ENCODE measurements around the gene ADGRG3. TPM values are rescaled to one million over a fixed set of nuclear protein-coding genes. Genes with fewer than 3 reads are reported as not detected.

Gene ADGRG3
- total and polyA plus RNA-seq, 8 donors, result 0.46 to 50.2 (median 1.7) TPM; not detected in 2

GRCh38 chr16:57690782-57691471 lies 22.8 kb downstream of the ADGRG3 start:
- WGBS, 5 donors, result 59 to 89% (median 78%) methylated on average over 4 of the region's 4 CpGs
- intact Hi-C loops (cut with DNase I; ENCODE audit: low total_unique reads), result no loop called here
- peaks cover 7 to 34% (median 14%) of the 10 kb centered on the region in 4 donors for H3K4me1 ChIP-seq
- DNase-seq, result no peak
- no peaks in the 10 kb centered on the region for H3K9me3 ChIP-seq
- peak overlapping the region in 1 of 5 donors; percentile 42 for H3K27ac ChIP-seq
- peaks cover 0 to 13% (median 0%) of the 10 kb centered on the region in 3 donors for H3K27me3 ChIP-seq
- TF ChIP-seq EP300 (IDR thresholded peaks at IDR 0.05) (no peak), POLR2A (IDR thresholded peaks at IDR 0.05) (no peak), POLR2AphosphoS5 (IDR thresholded peaks at IDR 0.05) (no peak), CTCF (IDR thresholded peaks at IDR 0.05) (no peak)
- no peak overlapping the region for H3K4me3 ChIP-seq
- H3K36me3 ChIP-seq, result no peaks in the 10 kb centered on the region

GRCh38 chr16:57692636-57693035 lies 24.5 kb downstream of the ADGRG3 start:
- intact Hi-C loops (cut with DNase I; ENCODE audit: low total_unique reads), result no loop called here
- TF ChIP-seq EP300 (IDR thresholded peaks at IDR 0.05), result no peak
- no peak for TF ChIP-seq POLR2A (IDR thresholded peaks at IDR 0.05)
- TF ChIP-seq POLR2AphosphoS5 (IDR thresholded peaks at IDR 0.05), result no peak
- TF ChIP-seq CTCF (IDR thresholded peaks at IDR 0.05), result no peak
- WGBS, 5 donors, result 47 to 79% (median 66%) methylated on average over 1 to 2 of the region's 2 CpGs
- Histone ChIP-seq H3K4me3 (no peak overlapping the region), H3K9me3 (no peaks in the 10 kb centered on the region), H3K27me3 (peaks cover 0 to 13% (median 0%) of the 10 kb centered on the region in 3 donors), H3K4me1 (peaks cover 7 to 34% (median 14%) of the 10 kb centered on the region in 4 donors), H3K36me3 (no peaks in the 10 kb centered on the region), H3K27ac (no peak overlapping the region)
- DNase-seq, result no peak

GRCh38 chr16:57693550-57693949 lies 25.4 kb downstream of the ADGRG3 start:
- peaks cover 7 to 34% (median 14%) of the 10 kb centered on the region in 4 donors for H3K4me1 ChIP-seq
- 65 to 92% (median 86%) methylated on average over 4 of the region's 4 CpGs for WGBS, 5 donors
- no peak for TF ChIP-seq POLR2A (IDR thresholded peaks at IDR 0.05)
- H3K27ac ChIP-seq, result no peak overlapping the region
- no peaks in the 10 kb centered on the region for H3K9me3 ChIP-seq
- intact Hi-C loops (cut with DNase I; ENCODE audit: low total_unique reads), result no loop called here
- H3K4me3 ChIP-seq, result no peak overlapping the region
- H3K27me3 ChIP-seq, result peaks cover 0 to 13% (median 0%) of the 10 kb centered on the region in 3 donors
- no peak for DNase-seq
- no peaks in the 10 kb centered on the region for H3K36me3 ChIP-seq

GRCh38 chr16:57694231-57694724 lies 26.2 kb downstream of the ADGRG3 start:
- Histone ChIP-seq H3K9me3 (no peaks in the 10 kb centered on the region), H3K4me1 (peaks cover 0 to 26% (median 7%) of the 10 kb centered on the region in 4 donors), H3K36me3 (no peaks in the 10 kb centered on the region), H3K27me3 (peaks cover 0 to 13% (median 0%) of the 10 kb centered on the region in 3 donors), H3K27ac (peak overlapping the region in 2 of 5 donors; percentile 2 to 35), H3K4me3 (no peak overlapping the region)
- WGBS, 5 donors, result 44 to 51% (median 50%) methylated on average over 10 of the region's 10 CpGs
- TF ChIP-seq POLR2AphosphoS5 (IDR thresholded peaks at IDR 0.05), result no peak
- intact Hi-C loops (cut with DNase I; ENCODE audit: low total_unique reads), result no loop called here
- DNase-seq, result peak in 1 of 2 donors; percentile 62

- intact Hi-C loops (cut with DNase I; ENCODE audit: low total_unique reads), result no loop called here
- TF ChIP-seq CTCF (IDR thresholded peaks at IDR 0.05), result no peak
- no peak for TF ChIP-seq POLR2A (IDR thresholded peaks at IDR 0.05)
- Histone ChIP-seq H3K9me3 (no peaks in the 10 kb centered on the region), H3K27me3 (peaks cover 0 to 9% (median 0%) of the 10 kb centered on the region in 3 donors), H3K36me3 (no peaks in the 10 kb centered on the region), H3K4me3 (peak within 1 kb of the TSS in 2 of 4 donors; percentile 10 to 25), H3K4me1 (peaks cover 0 to 19% (median under 1%) of the 10 kb centered on the region in 4 donors), H3K27ac (peak within 1 kb of the TSS in 2 of 5 donors; percentile 2 to 38)
- DNase-seq, result peak; percentile 57 to 91
- 32 to 43% (median 41%) methylated on average over 8 of the region's 8 CpGs for WGBS, 5 donors
Observed at GRCh38 chr16:57694725-57695679, 26.9 kb downstream of the ADGRG3 start, which contains the start of gene DRC7. TSS of gene DRC7 (plus strand) at chr16:57694806. CDS start at chr16:57697950, 3,144 bp downstream.

Data from stomach (tissue), 9 donors.